ENCODE results near the gene COL1A1. TPM values are rescaled to one million over a fixed set of nuclear protein-coding genes. Genes with fewer than 3 reads are reported as not detected.

Gene COL1A1
- polyA plus RNA-seq (ENCODE audit: insufficient read length): 3,874 TPM

DNA sequence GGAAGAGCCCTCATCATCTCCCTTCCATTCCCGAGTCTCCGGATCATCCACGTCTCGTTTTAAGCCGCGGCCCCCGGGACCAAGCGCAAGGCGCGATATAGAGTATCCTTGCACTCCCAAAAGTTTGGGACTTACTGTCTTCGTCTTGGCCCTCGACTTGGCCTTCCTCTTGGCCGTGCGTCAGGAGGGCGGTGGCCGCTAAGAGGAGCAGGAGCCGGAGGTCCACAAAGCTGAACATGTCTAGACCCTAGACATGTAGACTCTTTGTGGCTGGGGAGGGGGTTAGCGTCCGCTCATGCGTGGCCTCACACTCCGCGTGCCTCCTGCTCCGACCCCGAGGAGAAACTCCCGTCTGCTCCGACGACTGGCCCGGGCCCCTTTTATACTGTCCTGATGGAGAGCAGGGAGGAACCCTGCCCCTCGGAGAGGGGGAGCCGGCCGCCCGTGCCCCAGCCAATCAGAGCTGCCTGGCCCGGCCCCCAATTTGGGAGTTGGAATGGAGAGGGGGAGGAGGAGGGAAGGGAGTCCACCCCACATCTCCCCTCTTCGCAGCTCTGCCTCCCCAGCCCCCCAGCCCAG, at the start of gene COL1A1:
COL1A1 (minus strand) TSS at position 356 of the 579 bp plus-strand sequence; CDS start at position 238, 118 bp downstream.
- peak; percentile 94 for DNase-seq

DNA sequence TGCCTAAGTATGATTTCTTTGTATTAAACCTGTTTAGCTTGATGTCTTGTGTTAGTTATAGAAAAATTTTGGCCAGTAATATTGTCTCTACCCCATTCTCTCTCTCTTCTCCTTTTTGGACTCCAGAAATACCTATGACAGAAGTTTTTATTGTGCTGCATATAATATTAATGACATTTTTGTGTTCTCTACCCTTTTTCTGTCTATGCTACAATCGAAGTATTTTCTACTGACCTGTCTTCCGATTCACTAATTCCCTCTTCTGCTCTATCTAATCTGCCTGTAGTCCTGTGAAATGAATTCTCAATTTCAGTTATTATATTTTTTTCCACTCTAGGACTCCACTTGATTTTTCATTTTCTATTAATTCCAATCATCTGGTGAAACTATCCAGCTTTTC, 46.8 kb upstream of the COL1A1 start:
- DNase-seq: no peak

GRCh38 chr17:50244771-50245170, 43.3 kb upstream of the COL1A1 start:
- DNase-seq: no peak

DNA sequence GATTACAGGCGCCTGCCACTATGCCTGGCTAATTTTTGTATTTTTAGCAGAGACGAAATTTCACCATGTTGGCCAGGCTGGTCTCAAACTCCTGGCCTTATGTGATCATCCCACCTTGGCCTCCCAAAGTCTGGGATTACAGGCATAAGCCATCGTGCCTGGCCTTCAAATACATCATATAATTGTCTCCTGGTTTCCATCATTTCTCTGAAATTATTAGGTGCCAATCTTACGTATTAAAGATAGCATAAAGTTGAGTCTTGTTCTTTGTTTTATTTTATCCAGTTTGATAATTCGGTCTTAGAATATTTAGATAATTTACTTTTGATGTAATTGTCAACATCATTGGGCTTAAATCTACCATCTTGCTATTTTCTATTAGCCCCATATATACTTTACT, 40.0 kb upstream of the COL1A1 start:
- no peak for DNase-seq

- no peak for DNase-seq
These were observed 39.4 kb upstream of the COL1A1 start for GRCh38 chr17:50240851-50241250.

- no peak for DNase-seq
These were observed 38.5 kb upstream of the COL1A1 start for GRCh38 chr17:50239937-50240336.

GRCh38 chr17:50238601-50239280, 37.3 kb upstream of the COL1A1 start:
- no peak for DNase-seq

DNA sequence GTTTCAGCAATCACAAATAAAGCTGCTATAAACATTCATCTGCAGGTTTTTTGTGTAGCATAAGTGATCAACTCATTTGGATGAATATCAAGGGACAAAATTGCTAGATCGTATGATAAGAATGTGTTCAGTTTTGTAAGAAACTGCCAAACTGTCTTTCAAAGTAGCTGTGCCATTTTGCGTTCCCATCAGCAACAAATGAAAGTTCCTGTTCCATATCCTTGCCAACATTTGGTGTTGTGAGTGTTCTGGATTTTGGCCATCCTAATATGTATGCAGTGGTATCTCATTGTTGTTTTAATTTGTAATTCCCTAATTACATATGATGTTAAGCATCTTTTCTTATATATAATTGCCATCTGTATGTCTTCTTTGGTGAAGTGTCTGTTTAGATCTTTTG, 36.5 kb upstream of the COL1A1 start:
- no peak for DNase-seq

DNA sequence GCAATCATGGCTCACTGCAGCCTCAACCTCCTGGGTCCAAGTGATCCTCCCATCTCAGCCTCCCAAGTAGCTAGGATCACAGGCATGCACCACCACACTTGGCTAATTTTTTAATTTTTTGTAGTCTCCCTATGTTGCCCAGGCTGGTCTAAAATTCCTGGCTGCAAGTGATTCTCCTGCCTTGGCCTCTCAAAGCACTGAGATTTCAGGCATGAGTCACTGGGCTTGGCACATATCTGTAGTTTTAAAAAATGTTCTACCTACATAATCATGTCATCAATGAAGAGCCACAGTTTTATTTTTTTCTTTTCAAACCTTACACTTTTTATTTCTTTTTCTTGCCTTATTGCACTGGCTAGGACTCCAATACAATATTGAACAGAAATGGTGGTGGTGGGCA, 33.1 kb upstream of the COL1A1 start:
- no peak for DNase-seq

- no peak for DNase-seq
These were observed 24.3 kb upstream of the COL1A1 start for GRCh38 chr17:50225701-50226240.

DNA sequence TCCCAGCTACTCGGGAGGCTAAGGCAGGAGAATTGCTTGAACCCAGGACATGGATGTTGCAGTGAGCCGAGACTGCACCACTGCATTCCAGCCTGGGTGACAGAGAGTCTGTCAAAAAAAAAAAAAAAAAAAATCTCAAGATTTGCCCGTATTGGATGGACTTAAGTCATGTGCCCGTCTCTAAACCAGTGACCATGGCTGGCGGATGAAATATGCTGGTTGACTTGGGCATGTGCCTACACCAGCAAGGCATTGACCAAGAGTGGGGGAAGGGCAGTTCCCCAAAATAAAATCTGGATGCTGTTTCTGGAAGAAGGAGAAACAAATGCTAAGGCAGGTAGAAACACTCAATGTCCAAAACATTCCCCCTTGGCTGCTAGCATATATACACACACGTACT, 21.5 kb upstream of the COL1A1 start:
- DNase-seq: no peak

DNA sequence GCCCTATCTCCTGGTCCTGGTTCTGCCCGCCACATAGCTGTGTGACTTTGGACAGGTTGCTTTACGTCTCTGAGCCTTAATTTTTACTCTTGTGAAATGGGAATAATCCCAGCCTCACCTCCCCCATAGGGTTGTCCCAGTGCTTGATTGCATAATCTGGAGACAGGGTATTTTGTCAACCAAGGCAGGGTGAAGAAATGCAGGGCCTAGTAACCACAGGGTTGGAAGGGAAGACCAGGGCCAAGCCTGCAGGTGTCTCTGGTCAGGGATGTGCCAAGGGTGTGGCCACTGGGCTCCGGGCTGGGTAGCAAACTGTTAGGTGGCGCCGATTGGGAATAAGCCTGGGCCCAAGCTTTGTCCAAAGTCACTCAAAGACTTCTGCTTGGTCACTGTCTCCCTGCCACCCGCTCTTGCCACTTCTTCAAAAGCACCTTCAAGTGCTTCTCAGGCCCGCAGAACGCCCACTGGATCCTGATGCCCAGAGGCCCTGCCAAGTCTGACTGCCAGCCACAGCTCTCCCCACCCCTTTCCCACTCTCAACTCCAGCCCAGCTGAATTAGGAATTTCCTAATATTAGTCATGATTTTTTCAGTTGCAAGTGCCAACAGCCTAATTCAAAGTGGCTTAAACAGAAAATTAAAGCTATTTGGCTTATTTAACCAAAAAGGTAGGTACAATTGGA, 20.6 kb upstream of the COL1A1 start:
- DNase-seq: no peak

- no peak for DNase-seq
These were observed 19.9 kb upstream of the COL1A1 start for GRCh38 chr17:50221266-50221863.

DNA sequence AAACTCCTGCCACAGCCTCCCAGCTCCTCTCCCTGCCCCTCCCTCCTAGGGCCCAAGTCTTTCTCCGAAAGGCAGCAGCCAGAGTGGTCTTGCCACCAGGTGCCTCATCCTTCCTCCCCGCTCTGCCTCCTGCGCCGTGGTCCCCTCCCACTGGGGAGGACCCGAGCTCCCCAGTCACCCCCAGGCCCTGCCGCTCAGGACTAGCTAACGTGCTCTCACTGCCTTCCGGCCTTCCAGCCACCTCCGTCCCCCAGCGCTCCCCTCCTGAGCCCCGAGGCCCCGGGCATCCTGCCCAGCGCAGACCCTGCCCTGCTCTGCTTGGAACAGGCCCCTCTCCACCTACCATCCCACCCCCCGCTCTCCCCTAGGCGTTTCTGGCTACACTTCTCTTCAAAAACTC, 19.4 kb upstream of the COL1A1 start:
- no peak for DNase-seq

GRCh38 chr17:50219939-50220465, 18.6 kb upstream of the COL1A1 start:
- DNase-seq: no peak

GRCh38 chr17:50219342-50219741, 17.9 kb upstream of the COL1A1 start:
- no peak for DNase-seq

GRCh38 chr17:50218771-50219315, 17.4 kb upstream of the COL1A1 start:
- no peak for DNase-seq

GRCh38 chr17:50218071-50218759, 16.8 kb upstream of the COL1A1 start:
- no peak for DNase-seq

GRCh38 chr17:50217591-50217990, 16.2 kb upstream of the COL1A1 start:
- DNase-seq: no peak

- DNase-seq: no peak
These were observed 13.7 kb upstream of the COL1A1 start for GRCh38 chr17:50214976-50215760.

All from hindlimb muscle (tissue), 1 donor.